Karpas-422 (cell line): ENCODE results near the gene LRRC27. TPM values are rescaled to one million over a fixed set of nuclear protein-coding genes. Genes with fewer than 3 reads are reported as not detected.

Experiments
- DNase-seq: peaks from one replicate; pipeline ENCODE4 v3.0.0-alpha.2; 2015
- H2AFZ ChIP-seq: fragments of 200-600 bp; sonication (generic); 2 replicates; pipeline ENCODE4 v1.6.1; 2014; ENCODE audit warnings: antibody characterized with exemption, low read length, mixed read lengths
- H3K27ac ChIP-seq: fragments of 200-600 bp; sonication (generic); 2 replicates; pipeline ENCODE4 v1.5.1; 2014; ENCODE audit warnings: mild to moderate bottlenecking, low read length, moderate library complexity
- H3K27me3 ChIP-seq: fragments of 200-600 bp; sonication (generic); 2 replicates; pipeline ENCODE4 v1.6.1; 2014; ENCODE audit warnings: low read length, mixed read lengths
- H3K36me3 ChIP-seq: fragments of 200-600 bp; sonication (generic); 2 replicates; pipeline ENCODE4 v1.6.1; 2014; ENCODE audit warnings: low read length, mixed read lengths; ENCODE audit not compliant: insufficient read depth
- H3K4me1 ChIP-seq: fragments of 200-600 bp; sonication (generic); 2 replicates; pipeline ENCODE4 v1.6.1; 2014; ENCODE audit warnings: mild to moderate bottlenecking, low read length, mixed read lengths
- H3K4me2 ChIP-seq: fragments of 200-600 bp; sonication (generic); 2 replicates; pipeline ENCODE4 v1.6.1; 2014; ENCODE audit warnings: low read length, low read depth, mild to moderate bottlenecking; ENCODE audit not compliant: poor library complexity, severe bottlenecking
- H3K4me3 ChIP-seq: fragments of 200-600 bp; sonication (generic); 2 replicates; pipeline ENCODE4 v1.5.1; 2014; ENCODE audit warnings: mild to moderate bottlenecking, antibody characterized with exemption, low read length, mixed read lengths
- H3K79me2 ChIP-seq: fragments of 200-600 bp; sonication (generic); 2 replicates; pipeline ENCODE4 v1.6.1; 2014; ENCODE audit warnings: mild to moderate bottlenecking, low read length, mixed read lengths
- H3K9ac ChIP-seq: fragments of 200-600 bp; sonication (generic); 2 replicates; pipeline ENCODE4 v1.6.0; 2014; ENCODE audit warnings: low read length
- H3K9me2 ChIP-seq: fragments of 200-600 bp; sonication (generic), shearing (Covaris generic); replicated peaks from 2 replicates; pipeline ENCODE4 v1.6.0; 2014; ENCODE audit warnings: mild to moderate bottlenecking, low read length, moderate library complexity; ENCODE audit not compliant: insufficient read depth
- H3K9me3 ChIP-seq: fragments of 300-700, 200-600 bp; sonication (generic); 2 replicates; pipeline ENCODE4 v1.6.1; 2014; ENCODE audit warnings: low read length, mixed read lengths
- H4K20me1 ChIP-seq: fragments of 200-600 bp; sonication (generic); 2 replicates; pipeline ENCODE4 v1.6.1; 2014; ENCODE audit warnings: mild to moderate bottlenecking, antibody characterized with exemption, low read length, low read depth; ENCODE audit not compliant: insufficient read depth
- total RNA-seq: library from RNA; depleted of rRNA; stranded (reverse); fragments of >200 nt; shearing (Covaris generic); gene quantifications from 2 replicates; pipeline ENCODE4 v1.2.3, GENCODE V29; 2014; ENCODE audit warnings: low replicate concordance

Gene LRRC27
- total RNA-seq, 1 experiment from 2014 or later: 2.2 TPM

- Histone ChIP-seq H3K9me3 (no peaks in the 10 kb centered on the region), H3K27me3 (no peaks in the 10 kb centered on the region), H3K36me3 (no peaks in the 10 kb centered on the region), H3K9me2 (no peaks in the 10 kb centered on the region), H3K27ac (no peak overlapping the region), H4K20me1 (peaks cover 13% of the 10 kb centered on the region; the same call in 1 of the 2 replicates), H3K4me1 (no peaks in the 10 kb centered on the region), H2AFZ (no peak overlapping the region), H3K9ac (no peak overlapping the region), H3K4me2 (no peak overlapping the region), H3K79me2 (no peaks in the 10 kb centered on the region), H3K4me3 (no peak overlapping the region)
- DNase-seq: no peak
Measured at GRCh38 chr10:132406181-132406580, 74.2 kb downstream of the LRRC27 start.

- no peak overlapping the region for H2AFZ ChIP-seq
- no peak overlapping the region for H3K4me2 ChIP-seq
- no peaks in the 10 kb centered on the region for H3K79me2 ChIP-seq
- H3K9me3 ChIP-seq: no peaks in the 10 kb centered on the region
- H3K9me2 ChIP-seq: no peaks in the 10 kb centered on the region
- DNase-seq: no peak
- H3K36me3 ChIP-seq: no peaks in the 10 kb centered on the region
- H4K20me1 ChIP-seq: peaks cover 13% of the 10 kb centered on the region; the same call in 1 of the 2 replicates
- no peak overlapping the region for H3K9ac ChIP-seq
- no peaks in the 10 kb centered on the region for H3K27me3 ChIP-seq
- no peak overlapping the region for H3K27ac ChIP-seq
- no peaks in the 10 kb centered on the region for H3K4me1 ChIP-seq
- no peak overlapping the region for H3K4me3 ChIP-seq
Measured at GRCh38 chr10:132406750-132407149, 74.8 kb downstream of the LRRC27 start.

- Histone ChIP-seq H3K9ac (no peak overlapping the region), H3K79me2 (no peaks in the 10 kb centered on the region), H3K27ac (no peak overlapping the region), H4K20me1 (peaks cover 13% of the 10 kb centered on the region; the same call in 1 of the 2 replicates), H3K4me1 (no peaks in the 10 kb centered on the region), H3K27me3 (no peaks in the 10 kb centered on the region), H3K36me3 (no peaks in the 10 kb centered on the region), H2AFZ (no peak overlapping the region), H3K9me3 (no peaks in the 10 kb centered on the region), H3K4me3 (no peak overlapping the region), H3K9me2 (no peaks in the 10 kb centered on the region), H3K4me2 (no peak overlapping the region)
- DNase-seq: no peak
Measured at GRCh38 chr10:132407243-132407746, 75.3 kb downstream of the LRRC27 start.

DNA sequence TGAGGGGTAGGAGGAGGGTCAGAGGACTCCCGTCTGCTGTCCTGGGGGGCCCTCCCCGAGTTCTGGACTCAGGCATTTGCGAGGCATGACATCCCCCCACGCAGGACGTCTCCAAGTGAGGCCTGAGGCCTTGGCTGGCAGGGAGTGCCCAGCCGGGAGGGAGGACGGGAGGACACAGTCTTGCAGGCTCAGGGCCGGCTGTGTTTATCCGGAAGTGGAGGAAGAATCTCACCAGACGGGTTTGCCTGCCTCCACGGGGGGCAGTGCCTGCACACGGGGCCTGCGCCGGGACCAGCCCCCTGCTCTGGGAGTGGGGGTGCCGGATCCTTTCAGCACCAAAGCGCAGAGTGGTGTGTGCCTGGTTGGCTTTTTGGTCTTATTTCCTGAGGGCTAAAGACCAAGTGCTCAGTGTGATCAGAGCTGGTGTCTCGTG, 75.9 kb downstream of the LRRC27 start:
- Histone ChIP-seq H3K9me2 (no peaks in the 10 kb centered on the region), H3K9ac (no peak overlapping the region), H3K27ac (no peak overlapping the region), H3K4me2 (no peak overlapping the region), H3K36me3 (no peaks in the 10 kb centered on the region), H3K4me3 (no peak overlapping the region), H2AFZ (no peak overlapping the region), H3K27me3 (no peaks in the 10 kb centered on the region), H3K79me2 (no peaks in the 10 kb centered on the region), H3K9me3 (no peaks in the 10 kb centered on the region), H3K4me1 (no peaks in the 10 kb centered on the region), H4K20me1 (peaks cover 7% of the 10 kb centered on the region; the same call in 1 of the 2 replicates)
- no peak for DNase-seq

DNA sequence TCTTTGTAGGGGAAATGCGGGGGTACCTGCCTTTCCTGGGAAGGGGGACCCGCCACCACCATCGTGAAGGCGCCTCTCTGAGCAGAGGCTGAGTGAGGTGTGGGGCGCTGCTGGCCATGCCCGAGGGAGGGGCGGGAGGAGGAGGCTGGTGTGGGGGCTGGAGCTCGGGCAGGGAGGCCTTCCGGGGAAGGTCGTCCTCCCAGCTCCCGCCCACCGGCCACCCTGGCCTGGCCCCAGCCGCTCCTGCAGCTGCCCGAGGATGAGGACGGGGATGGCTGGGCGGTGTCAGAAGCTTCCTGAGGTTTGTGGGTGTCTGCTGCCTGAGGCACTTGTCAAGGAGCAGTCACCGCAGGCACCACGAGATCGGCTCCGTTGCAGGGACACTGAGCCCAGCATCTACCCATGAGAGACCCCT, 76.4 kb downstream of the LRRC27 start:
- no peak for DNase-seq
- H3K9ac ChIP-seq: no peak overlapping the region
- H3K36me3 ChIP-seq: no peaks in the 10 kb centered on the region
- peaks cover 5% of the 10 kb centered on the region; the same call in 1 of the 2 replicates for H4K20me1 ChIP-seq
- H3K4me1 ChIP-seq: no peaks in the 10 kb centered on the region
- H3K9me2 ChIP-seq: no peaks in the 10 kb centered on the region
- no peaks in the 10 kb centered on the region for H3K27me3 ChIP-seq
- H3K4me2 ChIP-seq: no peak overlapping the region
- no peaks in the 10 kb centered on the region for H3K9me3 ChIP-seq
- no peak overlapping the region for H3K27ac ChIP-seq
- H3K4me3 ChIP-seq: no peak overlapping the region
- H3K79me2 ChIP-seq: no peaks in the 10 kb centered on the region
- H2AFZ ChIP-seq: no peak overlapping the region

GRCh38 chr10:132408823-132409666, 77.1 kb downstream of the LRRC27 start:
- Histone ChIP-seq H3K4me3 (no peak overlapping the region), H3K9ac (no peak overlapping the region), H3K4me2 (no peak overlapping the region), H3K9me3 (no peaks in the 10 kb centered on the region), H3K27me3 (no peaks in the 10 kb centered on the region), H3K27ac (no peak overlapping the region), H4K20me1 (no peaks in the 10 kb centered on the region; the same call in 1 of the 2 replicates), H3K4me1 (no peaks in the 10 kb centered on the region), H3K36me3 (no peaks in the 10 kb centered on the region), H3K79me2 (no peaks in the 10 kb centered on the region), H3K9me2 (no peaks in the 10 kb centered on the region), H2AFZ (no peak overlapping the region)
- DNase-seq: no peak

GRCh38 chr10:132409667-132410028, 77.7 kb downstream of the LRRC27 start:
- Histone ChIP-seq H3K9me3 (no peaks in the 10 kb centered on the region), H3K9ac (no peak overlapping the region), H3K9me2 (no peaks in the 10 kb centered on the region), H3K27me3 (no peaks in the 10 kb centered on the region), H4K20me1 (no peaks in the 10 kb centered on the region; the same call in 1 of the 2 replicates), H3K36me3 (no peaks in the 10 kb centered on the region), H2AFZ (no peak overlapping the region), H3K4me3 (no peak overlapping the region), H3K4me1 (no peaks in the 10 kb centered on the region), H3K4me2 (no peak overlapping the region), H3K79me2 (no peaks in the 10 kb centered on the region), H3K27ac (no peak overlapping the region)
- DNase-seq: no peak

DNA sequence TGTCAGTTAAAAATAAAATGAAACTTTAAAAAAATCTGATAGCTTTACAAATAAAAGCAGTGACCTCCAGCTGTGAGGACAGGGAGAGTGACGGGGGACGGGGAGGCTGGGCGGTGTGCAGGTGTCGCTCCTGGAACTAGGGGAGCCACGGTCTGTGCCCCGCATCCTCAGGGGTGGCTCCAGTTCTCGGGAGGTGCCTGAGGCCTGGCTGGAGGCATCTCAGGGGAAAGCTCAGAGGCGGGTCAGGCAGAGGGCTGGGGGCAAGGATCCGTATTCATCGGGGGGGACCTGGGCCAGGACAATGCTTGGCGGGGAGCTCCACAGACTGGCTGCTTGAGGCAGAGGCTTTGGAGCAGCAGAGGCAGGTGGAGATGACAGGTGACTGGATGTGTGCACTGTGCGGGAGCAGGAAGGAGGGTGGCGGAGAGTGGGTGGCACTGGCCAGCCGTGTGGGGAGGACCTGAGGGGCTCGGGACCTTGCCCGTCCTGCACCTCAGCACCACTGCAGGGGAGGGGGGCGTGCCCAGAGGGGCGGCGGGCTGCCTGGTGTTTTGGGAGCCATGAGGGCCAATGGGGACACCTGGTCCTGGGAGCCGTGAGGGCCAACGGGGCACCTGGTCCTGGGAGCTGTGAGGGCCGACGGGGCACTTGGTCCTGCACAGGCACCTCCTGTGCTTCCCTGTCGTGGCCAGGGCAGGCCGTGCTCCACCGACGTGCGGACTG, 78.2 kb downstream of the LRRC27 start:
- Histone ChIP-seq H3K4me2 (no peak overlapping the region), H3K9ac (no peak overlapping the region), H3K4me3 (no peak overlapping the region), H3K36me3 (no peaks in the 10 kb centered on the region), H3K9me3 (no peaks in the 10 kb centered on the region), H2AFZ (no peak overlapping the region), H3K27ac (no peak overlapping the region), H4K20me1 (no peaks in the 10 kb centered on the region; the same call in 1 of the 2 replicates), H3K27me3 (no peaks in the 10 kb centered on the region), H3K9me2 (no peaks in the 10 kb centered on the region), H3K4me1 (no peaks in the 10 kb centered on the region), H3K79me2 (no peaks in the 10 kb centered on the region)
- DNase-seq: no peak
